Measurements from ENCODE around the gene SH3BP5L. TPM values are rescaled to one million over a fixed set of nuclear protein-coding genes. Genes with fewer than 3 reads are reported as not detected.

SH3BP5L gene
- total and polyA plus RNA-seq, 2 of the 13 experiments (the other 11 are each of a cell fraction or from before 2014, with no cell fraction given), result 10.3 to 14.9 TPM

- TF ChIP-seq HBP1 (CRISPR knock-in tag; IDR thresholded peaks at IDR 0.05; ENCODE audit: low read depth), result no peak; the same call in 1 of the 2 replicates
- TF ChIP-seq HDAC1 (CRISPR knock-in tag; IDR thresholded peaks at IDR 0.05), result no peak; the same call in 1 of the 2 replicates
- peak; percentile 54; the same call in 1 of the 2 replicates for TF ChIP-seq BRCA1 (CRISPR knock-in tag; IDR thresholded peaks at IDR 0.05)
- no peak for TF ChIP-seq ZBTB7A (CRISPR knock-in tag; IDR thresholded peaks at IDR 0.05)
- peak; percentile 77; the same call in 1 of the 2 replicates for TF ChIP-seq ELF4 (CRISPR knock-in tag; IDR thresholded peaks at IDR 0.05; ENCODE audit: borderline replicate concordance)
- no peak for TF ChIP-seq ZNF850 (CRISPR knock-in tag; conservative IDR thresholded peaks at IDR 0.05)
- TF ChIP-seq TERF1 (CRISPR knock-in tag; IDR thresholded peaks at IDR 0.05), result no peak
- no peak for TF ChIP-seq ZFP41 (CRISPR knock-in tag; IDR thresholded peaks at IDR 0.05; ENCODE audit: borderline replicate concordance)
- TF ChIP-seq MAF1 (CRISPR knock-in tag; IDR thresholded peaks at IDR 0.05; ENCODE audit: borderline replicate concordance), result peak; percentile 91
- 0 out of 2 replicates have a peak, but pooled peaks have one; percentile 54 for TF ChIP-seq TOPORS (CRISPR knock-in tag; IDR thresholded peaks at IDR 0.05)
- TF ChIP-seq ZBTB1 (CRISPR knock-in tag; IDR thresholded peaks at IDR 0.05; ENCODE audit: borderline replicate concordance), result no peak
- peak; percentile 52; the same call in 1 of the 2 replicates for TF ChIP-seq CEBPG (CRISPR knock-in tag; IDR thresholded peaks at IDR 0.05)
- TF ChIP-seq NCOA5 (CRISPR knock-in tag; IDR thresholded peaks at IDR 0.05), result no peak
- no peak for TF ChIP-seq SPEN (CRISPR knock-in tag; IDR thresholded peaks at IDR 0.05; ENCODE audit: low read depth)
- no peak for TF ChIP-seq PATZ1 (CRISPR knock-in tag; IDR thresholded peaks at IDR 0.05)
- TF ChIP-seq HMGXB3 (CRISPR knock-in tag; IDR thresholded peaks at IDR 0.05; ENCODE audit: borderline replicate concordance), result no peak
- TF ChIP-seq MIER2 (CRISPR knock-in tag; IDR thresholded peaks at IDR 0.05), result no peak
Measured at GRCh38 chr1:248873993-248874533, 48.3 kb upstream of the SH3BP5L start (continued).
